IMR-90 (cell line): ENCODE results near the gene SH3RF1. TPM values are rescaled to one million over a fixed set of nuclear protein-coding genes. Genes with fewer than 3 reads are reported as not detected.

ENCODE experiments used
- ATAC-seq: fragments of 200-7000 bp; cut with Tn5 transposase; 2 replicates; pipeline ENCODE4 v1.9.1; 2020; ENCODE audit warnings: low read depth, mild to moderate bottlenecking, moderate library complexity
- BruUV-seq: library from RNA; stranded (reverse); fragments of 400-500 nt; replicated peaks from 2 replicates; lab custom pipeline; 2021; lab: Mats Ljungman, UMichigan
- CTCF ChIA-PET: fragments of 300-600 bp; formaldehyde crosslinking; extraction: SDS; loops from one replicate; lab custom pipeline; 2021; ENCODE audit warnings: antibody characterized with exemption; lab: Yijun Ruan, JAX
- POLR2A ChIA-PET: fragments of 300-600 bp; sonication (Branson Sonifier 250); formaldehyde crosslinking; loops from one replicate; lab custom pipeline; 2022; ENCODE audit warnings: antibody characterized with exemption; ENCODE audit not compliant: unreplicated experiment; lab: Charles Lee
- DNase-seq: peaks from one replicate; pipeline ENCODE4 v3.0.0; 2013
- H2AFZ ChIP-seq: replicated peaks from 2 replicates; pipeline ENCODE3; 2013; ENCODE audit warnings: low read length, mild to moderate bottlenecking; ENCODE audit not compliant: poor library complexity
- H2AK5ac ChIP-seq: 2 replicates; pipeline ENCODE4 v1.6.1; 2013; ENCODE audit warnings: low read depth, low read length, inconsistent platforms
- H2AK9ac ChIP-seq: replicated peaks from 2 replicates; pipeline ENCODE3; 2013; ENCODE audit warnings: mild to moderate bottlenecking, low read depth, low read length, moderate library complexity; ENCODE audit not compliant: poor library complexity
- H2BK120ac ChIP-seq: 2 replicates; pipeline ENCODE4 v1.6.1; 2013; ENCODE audit warnings: low read depth, low read length, inconsistent platforms
- H2BK15ac ChIP-seq: 3 replicates; pipeline ENCODE4 v1.6.1; 2013; ENCODE audit warnings: low read depth, low read length, inconsistent platforms
- H2BK20ac ChIP-seq: 2 replicates; pipeline ENCODE4 v1.6.1; 2013; ENCODE audit warnings: low read depth, mild to moderate bottlenecking, inconsistent platforms, low read length, moderate library complexity
- H2BK5ac ChIP-seq: 2 replicates; pipeline ENCODE4 v1.6.1; 2013; ENCODE audit warnings: mild to moderate bottlenecking, low read depth, low read length, inconsistent platforms; ENCODE audit not compliant: poor library complexity, severe bottlenecking
- H3K14ac ChIP-seq: replicated peaks from 2 replicates; pipeline ENCODE4 v1.6.1; 2013; ENCODE audit warnings: low read depth, low read length, inconsistent platforms
- H3K18ac ChIP-seq: 2 replicates; pipeline ENCODE4 v1.6.1; 2013; ENCODE audit warnings: low read depth, low read length, control low read depth
- H3K23ac ChIP-seq: 2 replicates; pipeline ENCODE4 v1.6.1; 2013; ENCODE audit warnings: low read depth, low read length, inconsistent platforms
- H3K27ac ChIP-seq: 2 replicates; pipeline ENCODE4 v1.5.1; 2013; ENCODE audit warnings: mild to moderate bottlenecking, control low read depth, low read length; ENCODE audit not compliant: insufficient read depth
- H3K27me3 ChIP-seq: 2 replicates; pipeline ENCODE4 v1.6.1; 2013; ENCODE audit warnings: low read length; ENCODE audit not compliant: control insufficient read depth, insufficient read depth
- H3K36me3 ChIP-seq: 2 replicates; pipeline ENCODE4 v1.6.1; 2013; ENCODE audit warnings: low read length, mixed read lengths; ENCODE audit not compliant: control insufficient read depth, insufficient read depth
- H3K4ac ChIP-seq: 2 replicates; pipeline ENCODE4 v1.6.1; 2013; ENCODE audit warnings: low read depth, low read length, inconsistent platforms
- H3K4me1 ChIP-seq: 2 replicates; pipeline ENCODE4 v1.6.1; 2013; ENCODE audit warnings: low read length, mixed read lengths; ENCODE audit not compliant: control insufficient read depth, insufficient read depth
- H3K4me2 ChIP-seq: 2 replicates; pipeline ENCODE4 v1.6.1; 2013; ENCODE audit warnings: low read depth, mild to moderate bottlenecking, control low read depth, low read length, moderate library complexity
- H3K4me3 ChIP-seq: 2 replicates; pipeline ENCODE4 v1.5.1; 2013; ENCODE audit warnings: low read depth, mild to moderate bottlenecking, control low read depth, low read length, moderate library complexity; ENCODE audit not compliant: insufficient read depth
- H3K56ac ChIP-seq: 2 replicates; pipeline ENCODE4 v1.6.1; 2013; ENCODE audit warnings: low read length, inconsistent platforms; ENCODE audit not compliant: insufficient read depth; ENCODE audit errors: extremely low read depth
- H3K79me1 ChIP-seq, 2 experiments: 2 replicates each; pipeline ENCODE4 v1.6.1; 2013; ENCODE audit warnings: low read length in 2 of 2, inconsistent platforms in 1 of 2, low read depth in 1 of 2
- H3K9ac ChIP-seq: 2 replicates; pipeline ENCODE4 v1.6.1; 2013; ENCODE audit warnings: low read depth, low read length, control low read depth
- H3K9me1 ChIP-seq: 2 replicates; pipeline ENCODE4 v1.6.1; 2013; ENCODE audit warnings: low read length, inconsistent platforms; ENCODE audit not compliant: insufficient read depth
- H3K9me3 ChIP-seq: 2 replicates; pipeline ENCODE4 v1.6.1; 2013; ENCODE audit warnings: low read length; ENCODE audit not compliant: control insufficient read depth, insufficient read depth
- H4K20me1 ChIP-seq: 2 replicates; pipeline ENCODE4 v1.6.1; 2013; ENCODE audit warnings: low read length, inconsistent platforms; ENCODE audit not compliant: insufficient read depth
- H4K5ac ChIP-seq: 2 replicates; pipeline ENCODE4 v1.6.1; 2013; ENCODE audit warnings: mild to moderate bottlenecking, low read depth, low read length, control low read depth
- H4K8ac ChIP-seq, 2 experiments: 2 replicates each; pipeline ENCODE4 v1.6.1; 2013; ENCODE audit warnings: low read depth in 2 of 2, low read length in 2 of 2, control low read depth in 1 of 2, inconsistent platforms in 1 of 2
- H4K91ac ChIP-seq: 2 replicates; pipeline ENCODE4 v1.6.1; 2013; ENCODE audit warnings: low read depth, low read length, inconsistent platforms; ENCODE audit not compliant: insufficient read depth
- MAZ ChIP-seq: IDR thresholded peaks from 2 replicates; pipeline ENCODE4 v1.6.1; 2012; ENCODE audit warnings: low read depth, mild to moderate bottlenecking, low read length, improper control_type of control experiment, moderate library complexity, borderline replicate concordance
- RCOR1 ChIP-seq: IDR thresholded peaks from 2 replicates; pipeline ENCODE4 v1.6.1; 2012; ENCODE audit warnings: mild to moderate bottlenecking, low read length, improper control_type of control experiment; ENCODE audit not compliant: insufficient replicate concordance
- RFX5 ChIP-seq: IDR thresholded peaks from 2 replicates; pipeline ENCODE4 v1.8.0; 2012; ENCODE audit warnings: low read depth, mild to moderate bottlenecking, low read length, moderate library complexity
- WGBS, 2 experiments: methylation state at CpG; one replicate each; pipeline versions ENCODE4 v1.1.5 to v1.1.7; 2013; ENCODE audit warnings: missing lambda C conversion rate in 2 of 2; ENCODE audit not compliant: insufficient read length in 1 of 2; ENCODE audit errors: extremely low coverage in 2 of 2; 5-methylcytosine and 5-hydroxymethylcytosine counted together
- dilution Hi-C: fragments of 300-500 bp; cut with HindIII; formaldehyde crosslinking; loops from one replicate; pipeline ENCODE4 v1.14.3; 2018; ENCODE audit warnings: low sequenced_read_pairs; ENCODE audit not compliant: unreplicated experiment
- in situ Hi-C: fragments of 300-500 bp; cut with MboI; formaldehyde crosslinking; loops from 3 replicates; pipeline ENCODE4 v1.14.3; 2019; ENCODE audit warnings: low sequenced_read_pairs, inconsistent platforms, mixed read lengths
- intact Hi-C: fragments of 100-400 bp; cut with micrococcal nuclease; formaldehyde crosslinking; loops from 2 replicates; pipeline ENCODE4 v1.10.0; 2022
- polyA plus RNA-seq, 3 experiments: library from polyadenylated mRNA; depleted of rRNA; stranded (reverse); fragments of >200 nt; gene quantifications; 2 replicates each; pipeline ENCODE4 v1.2.3, GENCODE V29; 2012; ENCODE audit warnings: low replicate concordance in 1 of 3
- total RNA-seq: library from RNA; depleted of rRNA; stranded (reverse); fragments of >200 nt; gene quantifications from 2 replicates; pipeline ENCODE4 v1.2.3, GENCODE V29; 2012

The SH3RF1 gene
- total and polyA plus RNA-seq, 2 of the 4 experiments (the other 2 are of a cell fraction): 22.0 to 29.8 TPM

DNA sequence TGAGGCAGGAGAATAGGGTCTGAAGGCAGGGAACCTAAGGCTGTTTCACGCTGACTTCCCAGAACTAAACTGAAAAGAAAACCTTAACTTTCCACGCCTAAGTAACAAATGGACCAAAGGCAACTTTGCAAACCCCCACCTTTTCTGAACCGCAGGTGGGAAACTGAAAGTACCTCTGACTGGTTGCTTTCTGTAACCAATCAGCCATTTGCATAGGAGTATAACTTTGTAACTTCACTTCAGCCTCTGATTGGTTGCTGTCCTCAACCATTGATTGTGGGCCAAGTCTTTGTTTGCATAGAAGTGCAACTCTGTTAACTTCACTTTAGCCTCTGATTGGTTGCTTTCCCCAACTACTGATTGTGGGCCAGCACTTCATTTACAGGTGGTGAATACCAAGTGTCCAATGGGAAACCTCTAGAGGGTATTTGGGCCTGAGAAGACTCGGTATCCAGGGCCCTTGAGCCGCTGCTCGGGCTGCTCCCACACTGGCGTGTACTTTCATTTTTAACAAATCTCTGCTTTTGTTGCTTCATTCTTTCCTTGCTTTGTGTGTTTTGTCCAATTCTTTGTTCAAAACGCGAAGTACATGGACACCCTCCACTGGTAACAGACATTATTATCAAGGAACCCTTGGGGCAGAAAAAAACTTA lies 139.1 kb downstream of the SH3RF1 start:
- no peak for TF ChIP-seq MAZ
- TF ChIP-seq RFX5: no peak
- no peak for TF ChIP-seq RCOR1
- no peak overlapping the region for H2BK15ac ChIP-seq
- no peaks in the 10 kb centered on the region for H4K20me1 ChIP-seq
- H2AK9ac ChIP-seq: no peak overlapping the region
- H4K5ac ChIP-seq: no peak overlapping the region
- DNase-seq: no peak
- ChIA-PET CTCF (no interaction called here), POLR2A (no interaction called here)
- no peak overlapping the region for H3K23ac ChIP-seq
- no peak overlapping the region for H3K4ac ChIP-seq
- H2BK5ac ChIP-seq: no peak overlapping the region
- H4K8ac ChIP-seq: no peak overlapping the region
- H3K9ac ChIP-seq: no peak overlapping the region
- WGBS, 2 experiments: 100% methylated on average over 2 of the region's 9 CpGs; no CpG with 5 or more reads in 1 of the 2 experiments
- no peak overlapping the region for H3K56ac ChIP-seq
- no peaks in the 10 kb centered on the region for H3K4me1 ChIP-seq
- peaks cover 3% of the 10 kb centered on the region for H3K9me1 ChIP-seq
- in situ Hi-C loops: no loop called here
- H3K27me3 ChIP-seq: no peaks in the 10 kb centered on the region
- H2AFZ ChIP-seq: no peak overlapping the region
- H3K14ac ChIP-seq: no peak overlapping the region
- no peak overlapping the region for H2BK120ac ChIP-seq
- H3K4me2 ChIP-seq: no peak overlapping the region
- no peak overlapping the region for H2BK20ac ChIP-seq
- H3K36me3 ChIP-seq: peaks cover 38% of the 10 kb centered on the region
- no TSS peak for BruUV-seq
- H3K9me3 ChIP-seq: no peaks in the 10 kb centered on the region
- peaks cover 29 to 49% of the 10 kb centered on the region in 2 experiments for H3K79me1 ChIP-seq
- ATAC-seq: no peak
- H2AK5ac ChIP-seq: no peak overlapping the region
- dilution Hi-C loops: no loop called here
- intact Hi-C loops: no loop called here
- H3K4me3 ChIP-seq: no peak overlapping the region
- no peak overlapping the region for H4K91ac ChIP-seq
- H3K27ac ChIP-seq: no peak overlapping the region
- no peak overlapping the region for H3K18ac ChIP-seq
